ENCODE data around the gene CSF1R. TPM values are rescaled to one million over a fixed set of nuclear protein-coding genes. Genes with fewer than 3 reads are reported as not detected.

Gene CSF1R
- total and polyA plus RNA-seq, 2 donors (not counting 3 experiments of a cell fraction or from before 2014, with no cell fraction given): not detected

DNA sequence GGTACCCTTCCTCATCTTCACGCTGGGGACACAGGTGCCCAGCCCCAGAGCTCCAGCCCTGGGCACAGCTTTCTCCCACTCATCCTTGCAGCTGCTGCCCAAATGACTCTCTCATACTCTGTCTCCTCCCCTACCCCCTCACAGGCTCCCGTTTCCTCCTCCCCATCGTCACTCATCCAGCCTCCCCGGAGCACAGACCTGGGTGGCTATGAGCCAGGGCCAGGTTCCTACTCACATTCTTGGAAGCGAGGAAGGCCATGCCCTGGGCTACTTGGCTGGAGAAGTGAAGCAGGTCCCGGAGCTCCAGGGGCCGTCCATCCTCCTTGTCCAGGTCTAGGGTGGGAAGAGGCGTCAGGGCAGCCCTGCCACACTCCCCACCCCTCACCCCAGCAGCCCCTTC, 29.3 kb downstream of the CSF1R start:
- no peak for TF ChIP-seq POLR2AphosphoS5 (IDR thresholded peaks at IDR 0.05; ENCODE audit: insufficient read depth, low read depth, low read length)
- intact Hi-C loops (cut with micrococcal nuclease): no loop called here
- H3K27me3 ChIP-seq (ENCODE audit: control insufficient read depth in 2 of 2, insufficient read depth in 2 of 2, low read length in 2 of 2): no peaks in the 10 kb centered on the region
- H3K36me3 ChIP-seq (ENCODE audit: control insufficient read depth in 2 of 2, extremely low read depth in 1 of 2, insufficient read depth in 2 of 2, low read length in 2 of 2): peaks cover 2 to 28% of the 10 kb centered on the region in 2 experiments
- no TSS peak for BruUV-seq (replicated peaks)
- no peaks in the 10 kb centered on the region for H3K79me2 ChIP-seq (ENCODE audit: control insufficient read depth, insufficient read depth, low read length)
- ChIA-PET CTCF (interaction anchor here (1.1 to 1.3 kb wide), 2 partner anchors 9 to 12 kb away, joined by 3 to 4 read pairs; no protein-coding TSS in a partner anchor), POLR2A (no interaction called here)
- no peak overlapping the region for H2AFZ ChIP-seq (ENCODE audit: low read depth, low read length)
- no peak for DNase-seq (ENCODE audit: low read depth, low spot score)
- H3K4me1 ChIP-seq (ENCODE audit: control insufficient read depth, extremely low read depth, insufficient read depth, low read length): peaks cover 12% of the 10 kb centered on the region
- H3K4me3 ChIP-seq (replicated peaks in 1 of 3; ENCODE audit: insufficient read depth in 1 of 3, low read depth in 1 of 3, low read length in 3 of 3): no peak overlapping the region
- FAIRE-seq: no peak
- H4K20me1 ChIP-seq (replicated peaks; ENCODE audit: control insufficient read depth, extremely low read depth, insufficient read depth, low read length): no peaks in the 10 kb centered on the region
- no peak overlapping the region for H3K4me2 ChIP-seq (ENCODE audit: insufficient read depth, low read length)
- H3K9ac ChIP-seq (replicated peaks; ENCODE audit: extremely low read depth, insufficient read depth, low read length): no peak overlapping the region
- H3K9me1 ChIP-seq (replicated peaks; ENCODE audit: control insufficient read depth, extremely low read depth, insufficient read depth, low read length): no peaks in the 10 kb centered on the region
- dilution Hi-C loops (cut with MboI; ENCODE audit: extremely low pct_ligation_motif_present, low sequenced_read_pairs): no loop called here
- H3K27ac ChIP-seq (ENCODE audit: insufficient read depth, low read depth, low read length): no peak overlapping the region
- H3K9me3 ChIP-seq (replicated peaks; ENCODE audit: control insufficient read depth, insufficient read depth, low read length): no peaks in the 10 kb centered on the region

DNA sequence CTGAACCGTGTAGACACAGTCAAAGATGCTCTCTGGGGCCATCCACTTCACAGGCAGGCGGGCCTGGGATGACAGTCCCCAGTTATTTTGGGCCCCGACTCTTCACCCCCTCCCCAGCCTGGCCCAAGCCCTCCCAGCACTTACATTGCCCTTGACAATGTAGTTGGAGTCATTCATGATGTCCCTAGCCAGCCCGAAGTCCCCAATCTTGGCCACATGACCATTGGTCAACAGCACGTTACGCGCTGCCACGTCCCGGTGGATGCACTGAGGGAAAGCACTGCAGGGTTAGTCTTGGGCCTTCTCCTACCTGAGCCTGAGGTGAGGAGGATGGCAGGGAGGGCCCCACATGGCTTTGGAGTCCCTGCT, 30.3 kb downstream of the CSF1R start:
- Histone ChIP-seq H3K4me1 (ENCODE audit: control insufficient read depth, extremely low read depth, insufficient read depth, low read length) (peaks cover 17% of the 10 kb centered on the region), H4K20me1 (replicated peaks; ENCODE audit: control insufficient read depth, extremely low read depth, insufficient read depth, low read length) (no peaks in the 10 kb centered on the region), H3K79me2 (ENCODE audit: control insufficient read depth, insufficient read depth, low read length) (no peaks in the 10 kb centered on the region), H3K9me1 (replicated peaks; ENCODE audit: control insufficient read depth, extremely low read depth, insufficient read depth, low read length) (no peaks in the 10 kb centered on the region), H3K4me2 (ENCODE audit: insufficient read depth, low read length) (no peak overlapping the region), H3K27me3 (ENCODE audit: control insufficient read depth in 2 of 2, insufficient read depth in 2 of 2, low read length in 2 of 2) (no peaks in the 10 kb centered on the region), H3K9ac (replicated peaks; ENCODE audit: extremely low read depth, insufficient read depth, low read length) (no peak overlapping the region), H3K27ac (ENCODE audit: insufficient read depth, low read depth, low read length) (no peak overlapping the region), H3K36me3 (ENCODE audit: control insufficient read depth in 2 of 2, extremely low read depth in 1 of 2, insufficient read depth in 2 of 2, low read length in 2 of 2) (peaks cover 12 to 37% of the 10 kb centered on the region in 2 experiments), H2AFZ (ENCODE audit: low read depth, low read length) (no peak overlapping the region), H3K9me3 (replicated peaks; ENCODE audit: control insufficient read depth, insufficient read depth, low read length) (no peaks in the 10 kb centered on the region), H3K4me3 (replicated peaks in 1 of 3; ENCODE audit: insufficient read depth in 1 of 3, low read depth in 1 of 3, low read length in 3 of 3) (no peak overlapping the region)
- POLR2A ChIA-PET: no interaction called here
- no peak for FAIRE-seq
- no TSS peak for BruUV-seq (replicated peaks)
- intact Hi-C loops (cut with micrococcal nuclease) (no loop called here), dilution Hi-C loops (cut with MboI; ENCODE audit: extremely low pct_ligation_motif_present, low sequenced_read_pairs) (no loop called here)
- DNase-seq (ENCODE audit: low read depth, low spot score): no peak
- no peak for TF ChIP-seq EZH2 (IDR thresholded peaks at IDR 0.05; ENCODE audit: borderline replicate concordance, low read depth, low read length, severe bottlenecking)
- TF ChIP-seq MYC (IDR thresholded peaks at IDR 0.05; ENCODE audit: low read depth, low read length): no peak
- TF ChIP-seq POLR2AphosphoS5 (IDR thresholded peaks at IDR 0.05; ENCODE audit: insufficient read depth, low read depth, low read length): no peak
- CTCF ChIA-PET: interaction anchor here (1.1 to 1.3 kb wide), 2 partner anchors 8 to 11 kb away, joined by 3 to 4 read pairs; no protein-coding TSS in a partner anchor
